H1 (cell line): ENCODE measurements around the gene PAK2.

Source experiments
- EZH2 ChIP-seq: fragments of 200-600 bp; sonication (generic); IDR thresholded peaks from 2 replicates; pipeline ENCODE4 v1.7.1; 2012; ENCODE audit warnings: low read depth, mild to moderate bottlenecking, moderate library complexity, low read length, inconsistent platforms; ENCODE audit not compliant: severe bottlenecking
- MAFK ChIP-seq: IDR thresholded peaks from 2 replicates; pipeline ENCODE4 v1.6.1; 2012; ENCODE audit warnings: low read depth, mild to moderate bottlenecking, improper control_type of control experiment, low read length
- NRF1 ChIP-seq: IDR thresholded peaks from 2 replicates; pipeline ENCODE4 v1.6.1; 2011; ENCODE audit warnings: mild to moderate bottlenecking, low read depth, low read length, improper control_type of control experiment
- TAF1 ChIP-seq: IDR thresholded peaks from 2 replicates; pipeline ENCODE4 v1.6.1; 2011; ENCODE audit warnings: mild to moderate bottlenecking, low read depth, low read length
- TF ChIP-seq, protein P1 (sequence below): IDR thresholded peaks from 2 replicates; pipeline ENCODE4 v1.6.1; 2011; ENCODE audit warnings: low read depth, mild to moderate bottlenecking, low read length; ENCODE audit not compliant: insufficient read depth

DNA sequence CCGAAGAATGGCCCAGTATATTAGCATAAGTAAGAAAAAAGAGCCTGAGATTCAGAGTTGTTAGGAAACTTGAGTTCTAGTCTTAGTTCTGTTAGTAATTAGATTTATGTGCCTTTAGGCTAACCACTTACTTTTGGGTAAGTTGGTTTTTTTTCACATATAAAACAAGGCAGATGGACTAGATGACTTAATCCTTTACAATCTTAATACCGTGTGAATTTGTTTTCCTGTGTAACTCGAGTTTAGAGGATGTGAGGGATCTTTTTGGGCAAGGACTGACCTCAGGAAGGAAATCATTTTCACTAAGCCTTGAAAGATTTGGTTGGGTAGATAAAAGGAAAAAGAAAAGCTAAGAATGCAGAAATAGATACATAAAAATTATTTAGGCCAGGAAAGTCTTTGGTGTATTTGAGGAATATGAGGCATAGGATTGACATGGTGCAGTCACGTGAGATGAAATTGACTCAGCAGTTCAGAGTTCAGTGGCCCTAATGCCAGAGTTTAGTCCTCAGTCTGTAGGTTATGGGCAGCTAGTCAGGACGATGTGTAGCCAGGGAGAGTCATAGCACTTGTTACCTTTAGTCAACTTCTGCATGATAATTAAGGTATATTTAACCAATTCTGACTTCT lies 34.6 kb downstream of the PAK2 start:
- no peak for TF ChIP-seq MAFK
- no peak for TF ChIP-seq EZH2
- TF ChIP-seq NRF1, result no peak
- TF ChIP-seq TAF1, result no peak
- TF ChIP-seq, protein P1, sequence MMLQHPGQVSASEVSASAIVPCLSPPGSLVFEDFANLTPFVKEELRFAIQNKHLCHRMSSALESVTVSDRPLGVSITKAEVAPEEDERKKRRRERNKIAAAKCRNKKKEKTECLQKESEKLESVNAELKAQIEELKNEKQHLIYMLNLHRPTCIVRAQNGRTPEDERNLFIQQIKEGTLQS, result no peak
